CD4-positive, alpha-beta T cell treated with Interleukin-12 subunit alpha and Interleukin-12 subunit beta, for 1 hour (primary cell): ENCODE measurements around the gene DFFB.
"Not testable (repeated sequence)": the region's sequence is repeated elsewhere in the genome, so short reads cannot be mapped to it uniquely, and the experiment has no call there.

Experiments
- DNase-seq: peaks from one replicate; pipeline ENCODE4 v3.0.0-alpha.2; 2020

DFFB gene

DNA sequence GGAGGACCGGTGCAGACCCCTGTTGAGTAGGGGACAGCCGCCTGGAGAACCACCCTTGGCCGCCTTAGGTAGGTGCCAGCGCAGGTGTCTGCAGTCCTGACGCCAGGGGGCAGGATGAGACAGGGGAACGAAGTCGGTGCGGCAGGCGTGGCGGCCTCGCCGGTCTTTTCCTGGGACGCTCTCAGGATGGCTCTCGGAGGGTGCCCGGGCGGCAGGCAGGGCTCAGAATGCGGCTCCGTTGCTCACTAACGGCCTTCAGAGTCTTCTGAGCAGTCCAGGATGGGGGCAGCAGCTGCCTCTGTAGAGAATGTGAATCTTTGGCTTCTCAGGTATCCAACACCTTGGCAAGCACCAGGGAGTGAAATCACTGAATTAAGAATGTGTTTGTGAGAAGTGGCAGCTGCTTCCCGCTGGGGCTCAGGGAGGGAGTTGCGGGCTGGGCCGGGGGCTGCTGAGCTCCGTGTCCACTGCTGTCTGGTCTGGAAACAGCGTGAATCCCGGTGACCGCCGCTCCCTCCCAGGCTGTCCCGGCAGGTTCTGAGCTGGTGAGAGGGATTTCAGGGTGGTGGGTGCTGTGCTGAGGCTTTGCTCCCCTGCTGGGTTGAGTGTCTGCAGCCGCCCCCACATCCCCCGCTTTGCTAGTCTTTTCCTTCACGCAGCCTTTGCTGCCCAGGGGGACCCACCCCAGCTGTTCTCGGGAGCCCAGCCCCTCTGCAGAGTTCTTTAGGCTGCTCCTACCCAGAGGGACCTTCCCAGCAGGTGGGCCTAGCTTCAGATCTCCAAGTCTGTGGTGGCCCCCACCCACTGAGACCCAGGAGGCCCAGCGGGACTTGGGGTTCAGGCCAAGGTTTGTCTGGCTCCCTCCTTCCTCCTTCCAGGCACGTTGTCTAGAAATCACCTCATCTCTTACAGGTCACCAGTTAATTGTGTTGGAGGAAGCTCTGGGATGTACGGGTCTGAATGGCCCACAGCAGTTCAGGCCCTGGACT, 53.9 kb downstream of the DFFB start:
- peak; percentile 76 for DNase-seq

DNA sequence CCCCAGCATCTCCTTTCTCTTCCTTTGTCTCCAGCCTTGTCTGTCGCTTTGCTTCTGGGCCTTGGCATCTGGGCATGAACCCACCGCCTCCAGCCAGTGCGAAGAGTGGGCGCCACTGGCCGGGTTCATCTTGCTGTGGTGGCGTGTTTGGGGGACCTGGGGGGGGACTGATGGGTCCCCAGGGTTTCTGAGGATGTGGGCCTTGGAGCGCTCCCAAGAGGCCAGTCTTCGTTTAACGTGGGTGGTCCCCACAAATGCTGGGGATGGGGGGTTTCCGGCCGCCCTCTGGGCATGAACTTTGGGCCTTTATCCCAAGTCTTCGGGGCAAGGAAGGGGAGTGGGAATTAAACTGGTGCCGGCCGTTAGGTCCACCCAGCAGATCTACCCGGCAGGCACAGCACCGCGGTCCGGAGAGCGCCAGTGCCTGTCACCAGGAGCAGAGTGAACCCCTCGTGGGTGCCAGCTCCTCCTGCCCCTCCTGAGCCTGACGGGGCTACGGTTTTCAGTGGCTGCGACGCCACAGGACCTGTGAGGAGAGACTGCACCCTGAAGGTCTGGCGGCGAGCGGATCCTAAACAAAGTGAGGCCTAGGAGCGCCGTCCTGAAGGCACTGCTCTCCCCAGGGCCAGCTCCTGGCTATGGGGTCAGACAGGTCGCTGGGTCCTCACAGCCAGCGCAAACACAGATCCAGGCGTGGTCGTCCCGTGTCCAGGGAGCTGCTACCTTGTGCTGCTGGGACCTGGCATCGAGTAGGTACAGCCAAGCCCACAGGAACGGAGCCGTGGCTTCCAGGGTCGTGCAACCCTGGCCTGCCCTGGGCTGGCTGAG, 54.9 kb downstream of the DFFB start:
- DNase-seq, result no peak

DNA sequence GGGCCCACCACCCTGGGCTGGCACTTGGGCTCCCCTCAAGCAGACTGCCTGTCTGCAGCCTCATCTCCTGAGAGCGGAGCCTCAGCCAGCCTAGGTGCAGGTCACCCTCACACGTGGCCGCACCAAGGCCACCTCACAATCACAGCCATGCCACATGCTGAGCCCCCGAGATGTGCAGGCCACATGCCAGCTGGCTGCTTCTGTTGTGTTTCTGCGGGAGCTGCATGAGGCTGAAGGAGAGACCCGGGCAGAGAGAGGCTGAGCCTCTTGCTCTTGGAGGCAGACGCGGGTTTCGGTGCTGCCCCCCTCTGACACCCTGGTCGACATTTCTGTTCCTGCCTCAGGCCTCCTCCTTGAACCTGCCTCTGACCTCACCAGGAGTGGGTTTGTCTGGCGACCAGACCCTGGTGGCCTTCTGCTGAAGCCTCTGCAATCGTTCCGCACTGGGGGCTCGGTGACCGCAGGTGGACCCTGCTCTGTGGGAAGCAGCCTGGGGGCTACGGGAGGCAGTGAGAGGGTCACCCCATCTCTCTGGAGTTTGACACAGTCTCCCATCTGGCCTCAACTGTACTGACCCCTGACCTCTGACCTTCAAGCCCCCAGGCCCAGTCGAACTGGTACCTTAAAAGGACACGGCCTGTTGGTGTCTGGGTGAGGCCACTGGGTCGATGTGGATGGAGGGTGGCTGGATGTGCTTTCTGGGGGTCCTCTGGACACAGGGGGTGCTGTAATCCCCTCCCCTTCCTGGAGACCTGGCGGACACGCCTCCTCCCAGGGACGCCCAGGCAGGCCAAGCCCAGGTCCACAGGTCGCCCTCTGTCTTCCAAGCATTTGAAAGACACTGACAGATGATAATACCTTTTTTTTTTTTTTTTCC, 55.8 kb downstream of the DFFB start:
- no peak for DNase-seq

DNA sequence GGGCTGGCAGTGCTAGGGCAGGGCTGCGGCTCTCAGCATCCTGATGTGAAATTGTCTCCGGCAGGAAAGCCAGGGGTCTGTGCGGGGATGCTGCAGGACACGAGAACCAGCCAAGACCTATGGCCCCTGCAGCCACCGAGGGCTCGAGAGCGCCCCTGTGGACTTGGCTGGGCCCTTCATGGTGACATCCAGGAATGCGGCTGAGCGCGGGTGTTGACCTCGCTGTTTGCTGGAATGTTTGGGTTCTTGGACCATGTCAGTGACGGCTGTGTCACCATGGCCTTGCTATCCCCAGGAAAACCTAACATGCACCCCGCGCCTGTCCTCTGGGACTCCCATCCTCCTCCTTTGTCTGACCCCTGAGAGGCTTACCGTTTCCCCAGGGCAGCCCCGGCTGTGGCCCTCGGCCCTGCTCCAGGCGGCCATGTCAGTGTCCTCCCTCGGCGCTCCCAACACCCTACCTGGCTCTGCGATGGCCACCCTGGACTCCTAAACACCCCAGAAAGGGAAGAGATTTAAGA, 57.1 kb downstream of the DFFB start:
- no peak for DNase-seq

DNA sequence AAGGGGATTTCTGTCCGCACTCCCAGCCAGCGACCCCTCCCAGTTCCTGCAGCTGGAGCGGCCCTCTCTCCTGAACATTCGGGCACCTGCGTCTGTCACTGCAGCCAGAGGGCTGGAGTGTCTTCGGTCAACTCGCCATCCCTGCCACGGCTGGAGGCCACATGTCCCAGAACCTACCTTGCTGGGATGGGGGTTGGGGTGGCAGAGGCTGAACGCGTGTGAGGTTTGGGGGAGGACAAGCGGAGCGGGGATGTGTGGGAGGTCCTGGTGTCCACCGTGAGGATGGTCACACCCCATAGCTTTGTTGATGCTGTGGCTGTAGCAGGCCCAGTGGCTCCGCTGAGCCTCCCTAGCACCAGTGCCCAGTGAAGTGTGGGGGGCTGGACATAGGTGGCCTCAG, 57.6 kb downstream of the DFFB start:
- DNase-seq, result no peak

DNA sequence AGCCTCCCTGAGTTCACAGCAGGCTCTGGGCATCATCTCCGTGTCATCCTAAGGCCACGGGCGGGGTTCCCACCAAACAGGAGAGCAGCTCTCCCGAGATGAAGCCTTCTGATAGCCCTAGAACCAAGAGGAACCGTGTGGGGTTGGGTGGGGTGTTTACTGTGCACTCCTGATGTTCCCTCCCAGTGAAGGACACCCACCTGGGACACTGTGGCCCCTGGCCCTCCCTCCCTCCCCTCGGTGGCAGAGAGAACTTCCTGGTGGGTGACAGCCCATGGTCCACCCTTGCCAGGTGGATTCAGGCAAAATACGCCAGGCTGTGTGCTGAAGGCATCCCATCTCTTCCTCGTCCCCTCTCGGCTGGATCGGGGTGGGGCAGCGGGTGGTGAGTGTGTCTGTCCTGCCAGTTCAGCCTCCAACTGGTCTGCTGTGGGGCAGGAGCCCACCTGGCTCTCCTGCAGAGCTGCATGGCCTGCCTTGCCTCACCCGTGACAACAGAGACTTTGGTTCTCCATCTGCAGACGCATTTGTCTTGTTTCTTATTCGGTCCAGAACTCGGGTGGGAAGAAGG, 58.4 kb downstream of the DFFB start:
- no peak for DNase-seq

DNA sequence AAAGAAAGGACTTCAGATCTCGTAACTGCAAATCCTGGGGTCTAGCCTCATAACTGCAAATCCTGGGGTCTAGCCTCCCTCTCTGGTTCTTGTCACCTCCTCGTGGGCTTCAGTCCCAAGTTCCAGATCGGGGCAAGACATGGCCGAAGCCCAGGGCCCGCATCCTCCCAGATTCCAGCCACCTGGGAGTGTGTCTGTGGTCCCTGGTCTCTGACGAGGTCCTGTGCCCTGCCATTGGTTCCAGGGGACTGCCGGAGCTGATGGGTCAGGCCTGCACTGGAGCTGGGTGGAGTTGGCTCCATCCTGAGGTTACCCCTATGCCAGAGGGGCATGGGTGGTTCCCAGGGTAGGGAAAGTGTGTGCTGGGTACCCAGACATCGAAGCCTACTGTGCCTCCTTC, 60.5 kb downstream of the DFFB start:
- no peak for DNase-seq

DNA sequence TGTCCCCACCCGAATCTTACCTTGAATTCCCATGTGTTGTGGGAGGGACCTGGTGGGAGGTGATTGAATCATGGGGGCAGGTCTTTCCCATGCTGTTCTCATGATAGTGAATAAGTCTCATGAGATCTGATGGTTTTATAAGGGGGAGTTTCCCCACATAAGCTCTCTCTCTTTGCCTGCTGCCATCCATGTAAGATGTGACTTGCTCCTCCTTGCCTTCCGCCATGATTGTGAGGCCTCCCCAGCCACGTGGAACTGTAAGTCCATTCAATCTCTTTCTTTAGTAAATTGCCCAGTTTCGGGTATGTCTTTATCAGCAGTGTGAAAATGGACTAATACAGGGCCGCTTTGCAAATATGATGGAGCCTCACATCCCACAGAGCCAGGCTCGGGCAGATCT, 61.1 kb downstream of the DFFB start:
- not testable (repeated sequence) for DNase-seq

DNA sequence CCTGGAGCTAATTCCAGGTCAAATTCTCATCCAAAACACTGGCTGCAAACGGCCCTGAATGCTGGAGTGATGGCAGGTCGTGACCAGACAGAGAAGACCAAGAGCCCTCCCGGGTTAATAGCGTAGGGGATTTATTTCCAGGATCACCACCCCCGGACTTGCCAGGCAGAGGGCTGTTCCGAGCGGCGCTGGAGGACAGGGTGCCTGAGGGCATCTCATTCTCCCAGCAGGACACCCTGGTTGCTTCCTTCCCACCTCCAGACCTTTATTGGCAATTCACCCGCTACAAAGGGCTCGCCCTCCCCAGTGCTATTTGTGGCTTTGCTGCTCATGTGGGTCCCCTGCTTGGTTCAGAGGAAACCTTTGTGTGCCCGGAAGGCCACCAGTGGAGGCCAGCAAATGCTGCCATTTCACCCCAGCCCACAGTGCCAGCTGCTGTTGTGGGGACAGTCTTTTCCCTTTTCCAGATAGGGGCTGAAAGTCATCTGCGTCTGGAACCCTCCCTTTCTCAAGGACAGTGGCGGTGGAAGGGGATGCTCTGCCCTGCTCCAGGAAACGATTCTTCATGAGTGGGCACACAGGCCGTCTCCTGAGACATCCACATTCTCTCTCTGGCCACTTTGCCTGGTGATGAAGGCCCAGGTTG, 61.8 kb downstream of the DFFB start:
- no peak for DNase-seq

DNA sequence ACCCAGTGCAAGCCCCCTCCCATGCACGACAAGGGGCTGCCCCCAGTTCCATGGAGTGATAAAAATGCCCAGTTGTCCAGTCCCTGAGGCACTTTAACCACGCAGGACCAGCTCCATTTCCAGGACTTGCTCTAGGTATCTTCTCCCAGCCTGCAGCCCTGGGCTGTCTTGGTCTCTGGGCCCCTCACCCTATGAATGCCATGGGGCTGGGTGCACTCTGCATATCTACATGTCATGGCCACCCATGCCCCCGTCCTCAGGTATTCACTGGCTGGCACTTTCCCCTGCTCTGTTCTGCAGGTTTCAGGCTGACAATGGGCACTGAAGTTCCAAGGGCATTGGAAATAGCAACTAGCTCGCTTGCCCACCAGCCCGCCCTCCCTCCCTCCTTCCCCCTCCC, 62.4 kb downstream of the DFFB start:
- no peak for DNase-seq

DNA sequence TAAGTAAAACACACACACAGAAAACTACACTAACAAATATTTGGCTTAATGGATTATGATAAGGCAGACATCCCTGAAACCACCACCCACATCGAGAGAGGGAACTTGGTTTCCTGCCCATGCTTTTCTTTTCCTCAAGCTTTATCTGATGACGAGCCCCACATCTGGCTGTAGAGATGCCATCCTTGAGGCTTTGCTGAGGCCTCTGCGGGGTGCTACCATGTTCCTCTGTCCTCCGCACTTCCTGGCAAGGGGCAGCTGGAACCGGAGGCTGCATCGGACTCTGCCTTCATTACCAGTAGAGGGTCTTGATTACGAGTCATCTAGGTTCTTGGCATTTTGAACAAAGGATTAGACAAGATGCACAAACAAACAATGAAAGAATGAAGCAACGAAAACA, 64.5 kb downstream of the DFFB start:
- no peak for DNase-seq

DNA sequence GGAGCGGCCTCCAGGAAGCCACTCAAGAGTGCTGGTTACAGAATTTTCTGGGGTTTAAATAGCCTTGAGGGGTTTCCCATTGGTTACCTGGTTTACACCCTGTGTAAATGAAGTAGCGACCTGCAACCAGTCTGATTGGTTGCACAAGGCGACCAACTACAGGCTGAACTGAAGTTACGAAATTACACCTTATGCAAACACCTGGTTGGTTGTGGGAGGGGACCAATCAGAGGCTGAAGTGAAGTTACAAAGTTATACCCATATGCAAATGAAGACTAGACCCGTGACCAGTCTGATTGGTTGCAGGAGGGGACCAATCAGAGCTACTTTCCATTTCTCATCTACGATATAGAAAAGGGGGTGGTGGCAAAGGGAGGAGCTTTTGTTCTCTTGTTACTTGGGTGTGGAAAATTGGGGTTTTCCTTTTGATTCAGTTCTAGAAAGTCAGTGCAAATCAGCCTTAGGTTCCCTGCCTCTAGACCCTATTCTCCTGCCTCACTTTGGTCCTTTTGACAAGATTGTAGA, 65.0 kb downstream of the DFFB start:
- peak; percentile 65 for DNase-seq

DNA sequence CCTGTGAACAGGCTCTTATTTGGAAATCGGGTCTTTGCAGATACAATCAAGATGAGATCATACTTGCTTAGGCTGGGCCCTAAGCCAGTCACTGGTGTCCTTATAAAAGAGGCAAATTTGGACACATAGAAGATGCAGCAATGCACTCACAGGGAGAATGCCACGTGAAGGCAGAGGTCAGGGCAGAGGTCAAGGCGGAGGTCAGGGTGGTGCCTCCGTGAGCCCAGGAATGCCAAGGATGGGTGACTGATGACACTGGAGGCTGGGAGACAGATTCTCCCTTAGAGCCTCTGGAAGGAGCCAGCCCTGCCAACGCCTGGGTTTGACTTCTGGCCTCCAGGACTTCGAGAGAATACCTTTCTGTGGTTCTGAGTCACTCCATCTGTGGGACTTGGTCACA, 65.6 kb downstream of the DFFB start:
- DNase-seq, result no peak

DNA sequence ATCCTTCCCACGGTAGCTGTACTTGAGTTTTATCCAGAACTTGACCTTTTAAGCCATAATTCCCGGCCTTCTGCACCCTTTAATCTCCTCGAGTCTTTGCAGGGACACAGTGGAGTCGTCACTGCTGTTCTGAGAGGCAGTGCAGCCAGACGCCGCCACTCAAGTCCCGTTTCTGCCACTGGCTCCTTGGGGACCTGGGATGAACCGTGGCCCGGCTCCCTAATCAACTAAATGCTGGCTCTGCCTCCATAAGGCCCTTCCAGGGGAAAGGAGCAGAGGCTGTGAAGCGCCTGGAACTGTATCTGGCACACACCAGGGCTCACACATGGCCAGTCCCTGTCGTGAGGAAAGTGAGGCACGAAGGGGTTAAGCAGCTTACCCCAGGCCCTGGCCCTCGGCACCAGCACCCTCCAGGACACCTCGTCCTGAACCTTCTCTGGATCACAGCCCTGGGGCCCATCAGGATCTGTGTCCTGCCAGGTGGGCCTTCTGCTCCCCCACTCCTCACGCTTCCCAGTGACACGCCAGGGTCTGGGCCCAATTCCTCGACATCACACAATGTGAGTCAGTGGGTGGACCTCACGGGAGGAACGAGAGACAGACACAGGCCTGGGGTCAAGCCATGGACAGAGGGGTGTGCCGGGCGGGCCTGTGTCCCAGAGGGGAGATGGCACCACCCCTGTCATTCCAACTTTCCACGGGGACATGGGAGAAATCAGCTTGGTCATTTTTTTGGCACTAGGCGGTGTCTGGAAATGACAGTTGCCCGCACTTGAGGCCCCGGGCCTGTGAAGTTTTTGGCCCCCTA, 66.3 kb downstream of the DFFB start:
- no peak for DNase-seq

DNA sequence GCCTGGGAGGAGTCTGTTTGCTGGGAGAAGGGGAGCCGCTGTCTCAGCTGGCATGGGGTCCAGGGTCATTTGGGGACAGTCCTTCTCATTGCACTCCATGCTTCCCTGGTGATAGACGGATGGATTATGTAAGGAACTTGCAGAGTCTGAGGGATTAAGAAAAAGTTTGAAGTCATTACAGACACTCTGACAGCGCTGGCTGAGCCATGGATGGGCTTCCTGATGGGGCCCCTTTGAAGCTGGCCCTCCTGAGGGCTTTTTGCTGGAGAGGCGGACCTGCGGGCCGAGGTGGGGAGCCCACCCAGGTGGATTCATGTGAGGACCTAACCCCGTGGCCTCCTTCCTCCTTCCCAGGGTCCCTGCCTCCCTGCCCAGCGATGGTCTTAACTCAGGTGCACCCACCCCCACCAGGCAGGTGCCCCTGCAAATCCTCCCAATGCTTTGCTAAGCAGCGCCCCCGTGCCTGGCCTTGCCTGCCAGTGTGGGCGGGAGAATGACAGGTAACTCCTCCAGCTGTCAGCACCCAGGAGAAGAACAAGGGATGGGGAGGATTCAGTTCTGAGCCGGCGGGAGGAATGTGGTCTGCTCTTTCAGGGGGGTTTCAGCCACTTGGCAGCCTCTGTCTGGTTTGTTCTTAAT, 67.0 kb downstream of the DFFB start:
- no peak for DNase-seq

DNA sequence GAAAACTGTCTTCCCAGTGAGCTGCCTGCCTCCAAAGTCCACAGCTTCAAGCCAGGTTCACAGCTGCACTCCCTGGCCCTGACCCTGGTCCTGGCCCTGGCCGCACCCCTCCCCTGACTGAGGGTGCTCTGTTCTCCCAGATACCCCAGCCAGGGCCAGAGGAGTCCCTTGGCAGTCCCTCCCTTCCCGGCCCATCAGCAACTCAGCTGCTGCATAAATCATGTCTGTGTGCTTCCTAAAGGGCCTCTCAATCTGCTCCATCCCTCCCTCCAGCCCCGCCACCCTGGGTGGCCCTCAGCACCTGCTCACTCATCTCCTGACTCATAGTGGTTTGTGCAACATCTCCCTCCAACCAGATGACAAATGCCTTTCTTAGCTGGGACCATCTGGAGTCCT, 67.5 kb downstream of the DFFB start:
- DNase-seq, result no peak

DNA sequence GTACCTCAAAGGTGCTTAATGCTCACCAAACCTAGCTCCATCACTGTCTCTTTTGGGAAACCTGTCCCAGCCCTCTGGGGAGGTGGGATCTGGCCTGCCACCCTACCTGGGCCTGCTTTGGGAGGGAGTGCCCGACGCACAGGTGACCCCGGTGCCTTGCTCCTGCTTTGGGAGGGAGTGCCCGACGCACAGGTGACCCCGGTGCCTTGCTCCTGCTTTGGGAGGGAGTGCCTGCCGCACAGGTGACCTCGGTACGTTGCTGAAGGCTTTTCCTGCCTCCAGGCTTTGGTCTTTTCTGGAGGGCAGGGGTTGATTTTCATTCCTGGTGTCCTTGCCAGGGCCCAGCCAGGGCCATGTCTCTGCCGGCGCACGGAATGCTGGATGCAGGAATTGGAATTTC, 68.0 kb downstream of the DFFB start:
- DNase-seq, result no peak

DNA sequence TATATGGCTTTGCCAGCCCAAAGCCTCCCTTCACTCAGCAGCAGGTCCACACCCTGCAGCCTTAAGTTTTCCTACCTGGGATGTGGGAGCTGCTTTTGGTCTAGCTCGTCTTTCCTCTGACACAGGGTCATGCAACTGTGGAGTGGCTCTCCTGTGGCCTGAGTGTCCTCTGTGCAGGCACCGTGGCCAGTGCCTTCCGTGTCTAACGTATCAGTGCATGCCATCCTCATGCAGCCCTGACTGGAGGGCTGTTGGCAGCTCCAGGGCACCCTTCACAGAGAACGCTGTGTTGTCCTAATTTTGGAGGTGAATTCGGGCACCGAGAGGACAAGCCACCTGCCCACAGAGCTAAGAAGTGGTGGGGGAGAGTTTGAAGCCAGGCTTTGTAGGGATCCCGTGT, 68.5 kb downstream of the DFFB start:
- DNase-seq, result no peak

DNA sequence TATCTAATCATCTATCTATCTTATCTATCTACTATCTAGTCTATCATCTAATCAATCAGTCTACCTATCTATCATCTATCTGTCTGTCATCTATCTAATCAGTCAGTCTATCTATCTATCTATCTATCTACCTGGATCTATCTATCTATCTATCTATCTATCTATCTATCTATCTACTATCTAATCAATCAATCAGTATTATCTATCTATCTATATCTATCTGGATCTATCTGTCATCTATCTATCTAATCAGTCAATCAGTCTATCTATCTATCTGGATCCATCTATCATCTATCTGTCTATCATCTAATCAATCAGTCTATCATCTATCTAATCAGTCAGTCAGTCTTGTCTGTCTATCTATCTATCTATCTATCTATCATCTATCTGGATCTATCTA, 69.7 kb downstream of the DFFB start:
- no peak for DNase-seq

DNA sequence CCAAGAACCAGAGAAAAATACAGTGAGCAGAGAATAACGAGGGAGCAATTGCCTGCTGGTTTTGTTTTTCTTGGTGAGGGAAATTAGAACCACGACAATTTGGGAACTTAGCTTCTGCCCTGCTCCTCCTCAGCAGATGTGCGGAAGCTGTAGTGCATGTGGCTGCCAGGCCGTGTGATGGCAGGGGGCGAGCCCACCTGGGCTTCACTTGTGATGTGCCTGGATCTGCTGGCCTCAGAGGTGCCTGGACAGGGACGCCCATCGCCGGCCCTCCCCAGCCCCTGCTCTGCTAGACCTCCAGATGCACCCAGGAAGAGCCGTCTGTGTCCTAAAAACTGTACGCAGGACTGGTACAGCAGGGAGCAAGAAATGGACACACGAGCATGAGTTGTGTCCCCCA, 71.3 kb downstream of the DFFB start:
- no peak for DNase-seq
